HG03432 (cell line): ENCODE measurements around the gene PCDHA12.
"Not testable (repeated sequence)": the region's sequence is repeated elsewhere in the genome, so short reads cannot be mapped to it uniquely, and the experiment has no call there.

ENCODE experiments used
- ATAC-seq: cut with Tn5 transposase; IDR thresholded peaks from one replicate; pipeline ENCODE4 v1.9.1; 2021; ENCODE audit warnings: mild to moderate bottlenecking, moderate library complexity; ENCODE audit not compliant: unreplicated experiment

The PCDHA12 gene

GRCh38 chr5:140875085-140876065 lies at the start of gene PCDHA12:
PCDHA12 (plus strand) TSS chr5:140875308; CDS start chr5:140875473, 165 bp downstream.
- no peak for ATAC-seq

GRCh38 chr5:140827704-140828361 lies 47.3 kb upstream of the PCDHA12 start, which contains the start of gene PCDHA6:
PCDHA6 (plus strand) TSS chr5:140827960; CDS start chr5:140828092, 132 bp downstream.
- ATAC-seq: no peak

GRCh38 chr5:140828362-140828737 lies 46.8 kb upstream of the PCDHA12 start:
- ATAC-seq: no peak

GRCh38 chr5:140829511-140830501 lies 45.3 kb upstream of the PCDHA12 start:
- ATAC-seq: not testable (repeated sequence)

GRCh38 chr5:140833993-140834392 lies 41.1 kb upstream of the PCDHA12 start, which contains the start of gene PCDHA7:
PCDHA7 (plus strand) TSS chr5:140834269; CDS start chr5:140834384, 115 bp downstream.
- no peak for ATAC-seq

- not testable (repeated sequence) for ATAC-seq
Observed at GRCh38 chr5:140834439-140835008, 40.6 kb upstream of the PCDHA12 start.

- no peak for ATAC-seq
Observed at GRCh38 chr5:140835622-140836510, 39.2 kb upstream of the PCDHA12 start.

- ATAC-seq: no peak
Observed at GRCh38 chr5:140840978-140841962, 33.8 kb upstream of the PCDHA12 start, which contains the start of gene PCDHA8. PCDHA8 (plus strand) TSS chr5:140841187; CDS start chr5:140841322, 135 bp downstream.

GRCh38 chr5:140842798-140843733 lies 32.0 kb upstream of the PCDHA12 start:
- no peak for ATAC-seq

- ATAC-seq: not testable (repeated sequence)
Observed at GRCh38 chr5:140848139-140849102, 26.7 kb upstream of the PCDHA12 start, which contains the start of gene PCDHA9. PCDHA9 (plus strand) TSS chr5:140848382; CDS start chr5:140848496, 114 bp downstream.

GRCh38 chr5:140849831-140850634 lies 25.1 kb upstream of the PCDHA12 start:
- ATAC-seq: not testable (repeated sequence)

- no peak for ATAC-seq
Observed at GRCh38 chr5:140855772-140856674, 19.1 kb upstream of the PCDHA12 start, which contains the start of gene PCDHA10. PCDHA10 (plus strand) TSS chr5:140855897; CDS start chr5:140856049, 152 bp downstream.
